GM12891 (cell line): Measurements from ENCODE around the gene IFNAR2.
"Not testable (repeated sequence)": the region's sequence is repeated elsewhere in the genome, so short reads cannot be mapped to it uniquely, and the experiment has no call there.

ENCODE experiments used
- DNase-seq: peaks from one replicate; pipeline ENCODE4 v3.0.0; 2011; ENCODE audit warnings: low spot score; ENCODE audit not compliant: insufficient read length
- FAIRE-seq: peaks from 2 replicates; lab custom pipeline; 2011; peaks lifted over from hg19 to GRCh38; lab: Jason Lieb, UNC
- PAX5 ChIP-seq: IDR thresholded peaks from 2 replicates; pipeline ENCODE4 v1.6.1; 2011; ENCODE audit warnings: low read length, moderate library complexity, mild to moderate bottlenecking; ENCODE audit not compliant: insufficient read depth, severe bottlenecking
- POLR2A ChIP-seq: IDR thresholded peaks from 2 replicates; pipeline ENCODE4 v1.6.1; 2011; ENCODE audit warnings: low read depth, low read length, control low read depth
- POLR2AphosphoS5 ChIP-seq: IDR thresholded peaks from 2 replicates; pipeline ENCODE4 v1.6.1; 2011; ENCODE audit warnings: low read depth, low read length, control low read depth
- POU2F2 ChIP-seq: IDR thresholded peaks from 2 replicates; pipeline ENCODE4 v1.6.1; 2011; ENCODE audit warnings: low read depth, mild to moderate bottlenecking, control low read depth, low read length, moderate library complexity
- SPI1 ChIP-seq: IDR thresholded peaks from 2 replicates; pipeline ENCODE4 v1.6.1; 2011; ENCODE audit warnings: low read depth, low read length, control low read depth
- TAF1 ChIP-seq: IDR thresholded peaks from 2 replicates; pipeline ENCODE4 v1.6.1; 2011; ENCODE audit warnings: low read depth, low read length, control low read depth

Gene IFNAR2

DNA sequence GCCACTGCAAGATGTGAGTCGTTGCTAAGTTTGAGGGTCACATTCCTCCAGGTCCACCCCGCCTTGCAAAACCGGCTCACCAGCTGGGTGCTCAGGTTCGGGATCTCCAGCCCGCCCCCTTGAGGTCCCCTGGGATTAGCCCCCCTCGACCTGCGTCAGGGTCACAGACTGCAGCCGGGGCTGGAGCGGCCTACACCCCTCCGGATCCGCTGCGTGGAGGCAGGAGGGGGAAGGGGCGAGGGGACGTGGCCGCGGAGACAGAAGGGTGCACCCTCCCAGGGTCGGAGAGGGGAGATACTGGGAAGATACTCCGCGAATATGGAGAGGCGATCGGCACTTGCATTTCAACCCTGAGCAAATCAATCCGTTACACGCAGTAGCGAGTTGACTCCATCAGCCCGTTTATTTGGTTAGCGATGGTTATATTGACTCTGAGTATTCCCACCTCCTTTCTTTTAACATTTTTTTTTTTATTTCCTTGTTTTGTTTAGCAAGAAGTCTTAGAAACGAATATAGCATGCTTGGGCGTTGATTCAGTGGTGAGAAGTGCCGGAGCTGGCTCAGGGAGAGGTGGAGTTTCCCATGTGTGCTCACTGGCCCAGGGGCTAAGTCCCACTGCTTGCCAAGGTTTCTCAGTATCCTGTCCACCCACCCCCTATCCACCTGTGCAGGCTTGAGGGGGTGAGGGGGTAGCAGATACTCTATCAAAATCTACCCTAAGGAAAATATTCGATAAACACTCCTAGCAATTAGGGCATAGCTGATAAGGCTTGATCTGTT, 997 bp downstream of the IFNAR2 start:
- peak; percentile 85 for FAIRE-seq
- TF ChIP-seq PAX5, result no peak
- peak; percentile 18; the same call in 1 of the 2 replicates for TF ChIP-seq TAF1
- peak; percentile 50; the same call in 1 of the 2 replicates for TF ChIP-seq POLR2AphosphoS5
- peak; percentile 34; the same call in 1 of the 2 replicates for TF ChIP-seq POLR2A
- DNase-seq, result peak; percentile 37

DNA sequence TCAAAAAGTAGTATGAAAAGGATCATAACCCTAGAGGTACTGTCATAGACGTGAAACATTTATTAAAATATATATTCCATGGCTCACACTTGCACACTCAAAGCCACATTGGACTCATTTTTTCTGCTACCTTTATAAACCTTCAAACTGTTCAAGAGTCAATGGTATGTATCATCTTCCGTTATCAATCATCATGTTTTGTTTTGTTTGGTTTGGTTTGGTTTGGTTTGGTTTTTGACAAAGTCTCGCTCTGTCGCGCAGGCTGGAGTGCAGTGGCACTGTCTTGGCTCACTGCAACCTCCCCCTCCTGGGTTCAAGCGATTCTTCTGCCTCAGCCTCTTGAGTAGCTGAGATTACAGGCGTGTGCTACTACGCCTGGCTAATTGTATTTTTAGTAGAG, 1.8 kb downstream of the IFNAR2 start:
- peak; percentile 88 for FAIRE-seq
- TF ChIP-seq POU2F2 (no peak), PAX5 (peak; percentile 60)
- no peak for DNase-seq

DNA sequence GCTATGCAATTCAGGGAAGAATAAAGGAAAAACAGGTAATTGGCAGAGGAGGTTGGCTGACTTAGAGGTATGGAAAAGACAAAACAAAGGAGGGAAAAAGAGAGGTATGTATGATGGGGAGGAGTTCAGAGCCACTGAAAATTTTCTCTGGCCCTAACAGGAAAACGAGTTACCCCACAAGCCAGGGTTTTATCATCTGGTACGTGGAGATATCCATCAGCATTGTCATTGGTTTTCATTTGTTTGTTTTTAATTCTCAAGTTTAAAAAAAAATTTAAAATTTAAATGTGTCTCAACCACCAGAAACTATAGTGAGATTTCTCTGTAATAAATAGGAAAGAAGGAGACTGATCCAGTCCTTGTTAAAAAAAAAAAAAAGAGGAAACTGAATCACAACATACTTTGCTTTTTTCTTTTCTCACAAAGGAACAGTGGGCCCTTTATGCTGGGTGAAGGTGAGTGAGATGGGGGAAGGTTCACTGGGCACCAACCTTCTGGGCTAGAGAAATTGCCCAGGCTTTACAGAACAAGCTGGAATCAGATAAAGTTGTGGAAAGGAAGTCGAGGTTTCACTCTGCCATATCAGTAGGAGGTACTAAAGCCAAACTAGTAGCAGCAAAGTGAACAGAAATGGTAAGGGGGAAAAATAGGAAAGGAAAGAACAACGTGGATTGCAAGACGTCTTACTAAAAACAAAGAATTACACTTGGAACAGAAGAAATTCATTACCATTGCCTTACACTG, 2.7 kb downstream of the IFNAR2 start:
- FAIRE-seq (no peak), DNase-seq (no peak)
- TF ChIP-seq POLR2AphosphoS5 (no peak), POU2F2 (no peak), POLR2A (no peak), PAX5 (no peak), SPI1 (no peak), TAF1 (no peak)

DNA sequence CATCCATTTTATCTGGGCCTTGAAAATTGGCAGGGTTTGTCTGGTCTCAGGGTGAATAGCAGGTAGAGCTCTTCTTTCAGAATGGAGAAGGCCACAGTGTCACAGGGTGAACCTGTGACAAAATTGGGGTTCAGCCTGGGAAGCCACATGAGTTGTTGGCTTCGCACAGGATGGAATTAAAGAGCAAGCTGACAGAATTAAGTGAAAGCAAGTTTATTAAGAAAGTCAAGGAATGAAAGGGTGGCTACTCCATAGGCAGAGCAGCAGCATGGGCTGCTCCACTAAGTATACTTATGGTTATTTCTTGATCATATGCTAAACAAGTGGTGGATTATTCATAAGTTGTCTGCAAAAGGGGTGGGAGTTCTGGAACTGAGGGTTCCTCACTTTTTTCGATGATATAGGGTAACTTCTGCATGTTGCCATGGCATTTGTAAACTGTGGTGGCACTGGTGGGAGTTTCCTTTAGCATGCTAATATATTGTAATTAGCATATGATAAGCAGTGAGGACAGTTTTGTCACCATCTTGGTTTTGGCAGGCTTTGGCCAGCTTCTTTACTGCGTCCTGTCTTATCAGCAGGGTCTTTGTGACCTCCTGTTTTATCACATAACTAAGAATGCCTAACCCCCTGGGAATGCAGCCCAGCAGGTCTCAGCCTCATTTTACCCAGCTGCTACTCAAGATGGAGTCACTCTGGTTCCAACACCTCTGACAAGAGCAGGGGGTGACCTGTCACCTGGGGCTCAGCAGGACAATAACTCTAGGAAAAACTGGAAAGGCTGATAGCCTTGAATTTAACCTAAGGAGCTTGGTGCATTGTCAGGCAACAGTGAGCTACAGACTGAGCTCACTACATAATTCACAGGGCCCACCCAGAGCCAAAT, 5.1 kb downstream of the IFNAR2 start:
- FAIRE-seq (no peak), DNase-seq (no peak)
- no peak for TF ChIP-seq PAX5
- TF ChIP-seq TAF1, result no peak
- peak; percentile 64; the same call in 1 of the 2 replicates for TF ChIP-seq POLR2AphosphoS5
- TF ChIP-seq POLR2A, result peak; percentile 35; the same call in 1 of the 2 replicates
- TF ChIP-seq SPI1, result no peak
- TF ChIP-seq POU2F2, result no peak

DNA sequence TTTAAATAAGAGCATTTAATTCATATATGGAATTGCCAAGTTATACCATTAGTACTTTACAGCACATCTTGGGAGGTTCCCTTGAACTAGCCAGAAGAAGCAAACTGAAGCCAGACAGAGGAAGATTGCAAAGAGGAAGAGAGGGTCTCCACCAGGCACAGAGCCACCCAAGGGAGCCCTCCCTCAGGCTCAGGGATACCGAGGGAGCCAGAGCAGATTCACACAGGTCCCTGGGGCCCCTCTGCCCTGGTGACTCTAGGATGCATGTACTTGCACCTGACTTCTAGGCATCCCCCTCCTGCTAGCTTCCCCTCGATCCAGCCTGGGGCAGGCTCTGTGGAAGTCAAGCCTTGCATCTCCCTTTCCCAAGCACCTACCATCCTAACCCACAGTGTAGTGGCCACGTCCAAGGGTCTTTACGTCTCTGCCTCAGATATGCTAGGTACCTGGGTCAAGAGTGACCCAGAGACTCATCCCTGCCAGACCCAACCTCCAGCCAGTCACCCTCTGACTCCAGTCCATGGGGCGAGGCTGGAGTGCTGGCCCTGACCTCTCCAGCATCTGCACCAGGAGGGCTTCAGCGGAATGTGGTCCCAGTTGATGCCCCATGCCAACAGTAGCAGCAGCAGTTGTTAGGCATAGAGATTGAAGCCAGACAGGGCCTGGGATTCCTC, 6.4 kb downstream of the IFNAR2 start:
- FAIRE-seq (no peak), DNase-seq (no peak)
- no peak for TF ChIP-seq POLR2A
- peak; percentile 55; the same call in 1 of the 2 replicates for TF ChIP-seq POLR2AphosphoS5
- TF ChIP-seq POU2F2, result no peak
- no peak for TF ChIP-seq PAX5

DNA sequence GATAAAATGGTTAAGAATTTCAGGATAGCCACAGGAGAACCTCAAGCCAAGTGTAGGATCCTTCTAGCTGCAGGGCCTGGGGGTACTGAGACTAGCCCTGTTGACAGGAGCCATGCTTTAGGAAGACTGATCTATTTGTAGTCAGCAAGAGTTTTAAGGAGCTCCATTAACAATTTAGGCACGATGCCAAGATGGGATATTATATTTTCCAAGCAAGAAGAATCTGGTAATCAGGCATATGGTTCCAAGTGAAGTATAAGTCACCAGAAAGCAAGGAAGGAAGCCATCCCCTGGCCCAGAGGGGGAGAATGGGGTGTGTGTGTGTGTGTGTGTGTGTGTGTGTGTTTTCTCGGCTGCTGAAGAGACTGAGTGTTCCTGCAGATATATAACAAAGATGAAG, 7.0 kb downstream of the IFNAR2 start:
- DNase-seq, result no peak

DNA sequence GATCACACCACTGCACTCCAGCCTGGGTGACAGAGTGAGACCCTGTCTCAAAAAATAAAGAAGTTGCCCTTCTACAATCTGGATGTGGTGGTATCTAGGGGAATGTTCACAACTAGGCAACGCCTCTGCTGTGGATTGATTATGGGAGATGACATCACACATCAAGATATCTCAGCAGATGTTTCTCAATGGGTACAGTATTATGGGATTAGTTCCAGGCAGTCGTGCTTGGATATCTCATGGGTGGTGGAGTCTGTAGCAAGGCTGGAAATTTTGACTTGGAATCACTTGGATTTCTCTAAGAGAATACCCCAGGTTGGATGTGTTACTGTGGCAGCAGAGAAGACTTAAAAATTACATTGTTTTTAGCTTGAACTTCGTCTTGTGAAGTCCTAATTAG, 7.7 kb downstream of the IFNAR2 start:
- DNase-seq (no peak), FAIRE-seq (peak; percentile 61)
- TF ChIP-seq TAF1 (no peak), POLR2A (no peak; the same call in 1 of the 2 replicates), POLR2AphosphoS5 (no peak), SPI1 (no peak), POU2F2 (no peak), PAX5 (no peak)

More for the DNA sequence above, 7.0 kb downstream of the IFNAR2 start:
- TF ChIP-seq POU2F2 (no peak), TAF1 (no peak), PAX5 (no peak), POLR2AphosphoS5 (no peak), SPI1 (no peak), POLR2A (no peak)
- FAIRE-seq, result no peak

DNA sequence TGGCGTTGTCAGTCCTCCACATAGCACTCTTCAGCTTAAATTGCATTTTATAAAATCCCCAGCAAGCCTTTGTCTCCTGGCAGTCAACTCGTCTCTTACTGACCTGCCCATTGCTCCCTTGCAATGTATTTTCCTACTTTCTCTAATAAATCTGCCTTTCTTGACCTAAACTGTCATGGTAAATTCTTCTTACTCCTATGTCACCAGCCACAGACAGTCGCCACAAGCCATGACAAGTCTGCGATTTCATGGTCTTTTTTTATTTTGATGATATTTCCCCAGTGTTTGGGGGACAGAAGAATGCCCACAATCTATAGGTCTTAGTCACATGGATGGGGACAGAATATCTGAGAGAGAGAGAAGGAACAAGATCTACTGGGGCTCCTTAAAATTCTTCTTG, 8.4 kb downstream of the IFNAR2 start:
- TF ChIP-seq PAX5 (no peak), SPI1 (no peak), POLR2A (no peak), TAF1 (no peak), POLR2AphosphoS5 (no peak), POU2F2 (no peak)
- FAIRE-seq, result no peak
- no peak for DNase-seq

DNA sequence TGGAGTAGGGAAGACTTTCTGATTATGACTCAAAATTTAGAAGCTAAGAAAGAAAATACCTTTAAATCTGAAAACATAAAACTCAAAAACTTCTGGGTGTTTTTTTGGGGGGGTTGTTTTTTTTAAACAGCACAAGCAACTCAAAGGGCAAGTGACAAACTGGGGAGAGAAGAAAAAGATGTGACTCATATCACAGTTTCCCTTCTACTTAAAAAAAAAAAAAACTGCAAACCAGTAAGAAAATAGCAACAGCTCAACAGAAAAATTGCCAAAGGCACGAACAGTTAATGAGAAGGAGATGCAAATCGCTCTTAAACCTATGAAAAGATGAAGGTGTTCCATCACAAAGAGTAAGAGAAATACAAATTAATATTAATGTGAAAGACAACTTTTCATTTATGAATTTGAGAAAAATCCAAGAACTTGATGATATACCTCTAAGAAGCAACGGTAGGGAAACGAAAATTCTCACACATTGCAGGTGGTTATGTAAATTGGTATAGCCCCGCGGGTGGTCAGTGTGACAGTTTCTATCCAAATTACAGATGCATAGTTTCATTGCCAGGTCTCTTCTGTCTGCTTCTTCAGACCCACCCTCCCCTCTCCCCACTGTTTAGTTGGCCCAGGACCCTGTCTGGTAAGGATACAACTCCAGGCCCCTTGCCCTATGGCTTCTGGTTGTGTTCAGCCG, 9.0 kb downstream of the IFNAR2 start:
- FAIRE-seq, result peak; percentile 87
- no peak for DNase-seq
- TF ChIP-seq POU2F2 (peak; percentile 95), POLR2AphosphoS5 (no peak), SPI1 (0 out of 2 replicates have a peak, but pooled peaks have one; percentile 0), TAF1 (no peak), PAX5 (no peak), POLR2A (peak; percentile 73; the same call in 1 of the 2 replicates)

DNA sequence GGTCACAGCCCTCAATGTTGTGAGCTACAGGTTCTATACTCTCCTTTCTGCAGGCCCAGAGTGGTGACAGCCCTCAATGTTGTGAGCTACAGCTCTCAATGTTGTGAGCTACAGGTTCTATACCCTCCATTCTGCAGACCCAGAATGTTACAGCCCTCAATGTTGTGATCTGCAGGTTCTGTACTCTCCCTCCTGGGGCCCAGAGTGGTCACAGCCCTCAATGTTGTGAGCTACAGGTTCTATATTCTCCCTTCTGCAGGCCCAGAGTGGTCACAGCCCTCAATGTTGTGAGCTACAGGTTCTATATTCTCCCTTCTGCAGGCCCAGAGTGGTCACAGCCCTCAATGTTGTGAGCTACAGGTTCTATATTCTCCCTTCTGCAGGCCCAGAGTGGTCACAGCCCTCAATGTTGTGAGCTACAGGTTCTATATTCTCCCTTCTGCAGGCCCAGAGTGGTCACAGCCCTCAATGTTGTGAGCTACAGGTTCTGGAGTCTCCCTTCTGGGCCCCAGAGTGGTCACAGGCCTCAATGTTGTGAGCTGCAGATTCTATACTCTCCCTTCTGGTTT, 9.9 kb downstream of the IFNAR2 start:
- not testable (repeated sequence) for FAIRE-seq, DNase-seq
